HG03095 (cell line): ENCODE results near the gene SBSN.
A peak's percentile ranks its signal among the peaks of the same experiment; 100 is the strongest.

Experiments used
- ATAC-seq: cut with Tn5 transposase; IDR thresholded peaks from one replicate; pipeline ENCODE4 v1.9.1; 2021; ENCODE audit warnings: moderate library complexity; ENCODE audit not compliant: unreplicated experiment

The SBSN gene

GRCh38 chr19:35533822-35534392 lies 5.8 kb upstream of the SBSN start:
- ATAC-seq, result no peak

GRCh38 chr19:35533201-35533821 lies 5.2 kb upstream of the SBSN start, which contains the start of gene GAPDHS:
TSS of gene GAPDHS (plus strand) at chr19:35533456. CDS start at chr19:35533528, 72 bp downstream.
- ATAC-seq, result no peak

DNA sequence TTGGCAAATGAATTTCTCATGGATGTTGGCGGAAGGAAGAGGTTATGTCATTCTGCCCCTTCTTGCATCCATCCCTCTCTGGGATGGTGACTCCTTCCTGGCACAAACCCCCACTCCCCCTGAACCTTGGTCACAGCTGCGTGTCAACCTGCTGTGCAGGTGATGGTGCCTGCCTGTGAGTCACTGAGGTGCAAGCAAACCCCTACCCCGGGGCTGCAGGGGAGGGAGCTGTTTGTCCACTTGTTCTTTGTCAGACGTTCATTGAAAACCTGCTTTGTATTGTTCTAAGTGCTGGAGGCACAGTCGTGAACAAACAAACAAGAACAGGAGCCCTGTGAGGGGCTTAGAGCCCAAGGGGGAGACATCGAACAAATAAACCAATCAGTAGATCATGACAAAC lies 3.2 kb upstream of the SBSN start:
- no peak for ATAC-seq

GRCh38 chr19:35529241-35530218 lies 1.4 kb upstream of the SBSN start:
- no peak for ATAC-seq

DNA sequence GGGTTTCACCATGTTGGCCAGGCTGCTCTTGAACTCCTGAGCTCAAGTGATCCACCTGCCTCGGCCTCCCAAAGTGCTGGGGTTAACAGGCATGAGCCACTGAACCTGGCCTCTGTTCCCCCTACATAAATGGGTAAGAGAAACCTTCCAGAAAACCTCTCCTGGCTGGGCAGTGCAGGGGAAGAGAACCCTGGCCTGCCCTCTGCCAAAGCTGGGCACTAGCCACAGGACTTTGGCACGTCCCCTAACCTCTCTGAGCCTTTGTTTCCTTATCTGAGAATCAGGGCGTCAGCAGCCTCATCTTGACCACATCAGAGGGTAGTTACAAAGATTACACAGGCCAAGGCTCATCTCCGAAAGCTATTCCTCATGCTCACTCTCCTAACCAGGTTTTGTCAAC lies 2.2 kb downstream of the SBSN start:
- ATAC-seq, result no peak

DNA sequence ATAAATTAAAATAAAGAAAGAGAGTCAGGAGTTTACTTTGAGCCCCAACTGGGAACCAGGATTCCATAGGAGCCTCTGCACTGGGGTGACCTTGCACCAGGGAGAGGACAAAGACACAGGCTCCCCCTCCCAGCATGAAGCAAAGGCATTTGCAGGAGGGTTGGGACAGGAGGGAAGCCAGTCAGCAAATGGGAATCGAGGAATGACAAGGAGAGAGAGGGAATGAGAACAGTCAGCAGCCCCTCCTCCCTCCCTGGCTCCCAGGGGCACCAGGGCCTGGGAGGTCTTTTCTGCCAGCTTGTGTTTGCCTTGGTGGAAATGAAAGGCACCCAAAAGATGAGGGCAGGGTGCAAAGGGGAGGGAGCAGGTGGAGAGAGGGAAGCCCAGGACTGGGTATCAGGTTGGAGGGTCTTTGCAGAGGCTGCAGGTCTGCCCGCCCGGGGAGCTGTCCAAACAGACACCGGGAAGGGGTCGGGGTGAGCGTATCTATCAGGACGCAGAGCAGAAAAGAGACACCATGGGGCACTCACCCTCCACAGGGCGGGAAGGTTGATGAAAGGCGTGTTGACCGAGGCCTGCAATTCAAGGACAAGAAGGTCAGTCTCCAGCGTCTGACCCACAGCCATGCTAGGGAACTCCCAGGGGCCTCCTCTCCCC lies 3.8 kb downstream of the SBSN start:
- ATAC-seq, result no peak

- ATAC-seq, result no peak
Observed at GRCh38 chr19:35522745-35523327, 5.3 kb downstream of the SBSN start.

DNA sequence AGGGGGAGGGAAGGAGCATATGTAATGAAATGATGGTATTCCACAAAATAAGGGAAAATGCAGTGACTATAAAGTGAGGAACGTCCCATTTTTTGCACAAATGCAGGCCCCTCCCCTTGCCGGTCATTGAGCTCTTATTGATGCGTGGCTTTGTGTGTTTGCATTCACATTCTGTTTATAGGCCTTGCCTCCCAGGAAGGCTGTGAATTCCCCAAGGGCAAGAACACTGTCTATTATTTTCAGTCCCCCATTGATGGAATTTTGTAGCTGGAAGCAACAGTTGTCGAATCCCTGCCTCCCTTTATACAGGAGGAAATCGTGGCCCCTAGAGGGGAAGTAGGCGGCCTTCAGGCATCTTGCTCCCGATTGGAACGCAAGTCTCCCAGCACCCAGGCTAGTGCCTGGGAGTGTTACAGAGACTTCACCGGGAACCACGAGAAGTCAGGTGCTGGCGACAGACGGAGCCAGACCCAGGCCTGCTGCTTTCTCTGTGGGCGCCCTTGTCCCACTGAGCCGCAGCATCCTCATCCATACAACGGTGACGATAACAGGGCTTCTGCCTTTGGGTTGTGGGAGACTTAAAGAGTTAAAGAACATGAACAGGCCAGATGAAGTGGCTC lies 6.9 kb downstream of the SBSN start:
- no peak for ATAC-seq

- ATAC-seq, result no peak
Observed at GRCh38 chr19:35519291-35519690, 8.8 kb downstream of the SBSN start.

GRCh38 chr19:35518313-35518712 lies 9.8 kb downstream of the SBSN start:
- no peak for ATAC-seq

DNA sequence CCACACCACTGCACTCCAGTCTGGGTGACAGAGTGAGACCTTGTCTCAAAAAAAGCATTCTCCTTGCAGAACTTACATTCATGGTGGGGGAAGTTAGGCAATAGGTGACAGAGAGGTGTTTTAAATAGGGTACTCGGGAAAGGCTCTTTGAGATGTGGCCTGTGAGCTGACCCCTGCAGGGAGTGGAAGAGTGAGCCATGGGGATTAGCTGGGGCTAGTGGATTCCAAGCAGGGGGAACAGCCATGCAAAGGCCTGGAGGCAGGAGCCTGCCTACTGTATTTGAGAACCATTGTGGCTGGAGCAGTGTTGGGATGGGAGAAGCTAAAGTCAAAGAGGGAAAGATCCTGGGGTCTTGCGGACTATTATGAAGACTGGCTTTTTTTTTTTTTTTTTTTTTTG lies 10.8 kb downstream of the SBSN start:
- no peak for ATAC-seq

- no peak for ATAC-seq
Observed at GRCh38 chr19:35516310-35516709, 11.8 kb downstream of the SBSN start.

- no peak for ATAC-seq
Observed at GRCh38 chr19:35514282-35514809, 13.8 kb downstream of the SBSN start.

DNA sequence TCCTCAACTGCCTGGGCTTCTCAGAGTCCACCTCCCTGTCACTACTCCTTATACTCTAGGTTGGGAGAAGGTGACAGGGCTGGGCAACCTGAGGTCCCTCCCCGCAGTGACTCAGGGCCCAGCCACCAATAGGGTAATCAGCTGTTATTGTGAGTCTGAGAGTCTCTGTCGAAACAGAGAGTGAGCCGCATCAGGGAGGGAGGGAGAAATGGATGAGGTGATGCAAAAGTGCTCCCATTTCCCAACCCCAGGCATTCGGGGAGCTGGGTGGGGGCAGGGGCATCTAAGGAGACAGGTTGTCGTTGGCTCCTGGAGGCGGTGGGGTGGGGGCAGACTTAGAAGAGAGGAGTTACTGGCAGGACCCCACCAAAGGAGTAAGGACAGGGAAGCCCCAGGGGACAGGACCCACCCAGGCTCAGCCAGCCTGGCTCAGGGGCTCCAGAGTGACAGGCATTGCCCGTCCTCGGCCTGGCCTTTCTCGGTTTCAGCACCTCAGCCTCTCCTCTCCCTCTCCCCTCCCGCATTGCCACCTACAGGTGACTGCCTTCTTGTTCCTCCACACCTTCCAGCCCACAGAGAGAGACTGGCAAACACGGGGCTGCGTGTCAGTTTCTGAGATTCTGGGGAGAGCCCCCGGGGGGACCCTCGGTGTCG lies 14.4 kb downstream of the SBSN start, which contains the start of gene DMKN:
TSS of gene DMKN (minus strand) at position 22 of the 654 bp plus-strand sequence. CDS start 174 bp downstream, outside the sequence.
- ATAC-seq, result no peak

DNA sequence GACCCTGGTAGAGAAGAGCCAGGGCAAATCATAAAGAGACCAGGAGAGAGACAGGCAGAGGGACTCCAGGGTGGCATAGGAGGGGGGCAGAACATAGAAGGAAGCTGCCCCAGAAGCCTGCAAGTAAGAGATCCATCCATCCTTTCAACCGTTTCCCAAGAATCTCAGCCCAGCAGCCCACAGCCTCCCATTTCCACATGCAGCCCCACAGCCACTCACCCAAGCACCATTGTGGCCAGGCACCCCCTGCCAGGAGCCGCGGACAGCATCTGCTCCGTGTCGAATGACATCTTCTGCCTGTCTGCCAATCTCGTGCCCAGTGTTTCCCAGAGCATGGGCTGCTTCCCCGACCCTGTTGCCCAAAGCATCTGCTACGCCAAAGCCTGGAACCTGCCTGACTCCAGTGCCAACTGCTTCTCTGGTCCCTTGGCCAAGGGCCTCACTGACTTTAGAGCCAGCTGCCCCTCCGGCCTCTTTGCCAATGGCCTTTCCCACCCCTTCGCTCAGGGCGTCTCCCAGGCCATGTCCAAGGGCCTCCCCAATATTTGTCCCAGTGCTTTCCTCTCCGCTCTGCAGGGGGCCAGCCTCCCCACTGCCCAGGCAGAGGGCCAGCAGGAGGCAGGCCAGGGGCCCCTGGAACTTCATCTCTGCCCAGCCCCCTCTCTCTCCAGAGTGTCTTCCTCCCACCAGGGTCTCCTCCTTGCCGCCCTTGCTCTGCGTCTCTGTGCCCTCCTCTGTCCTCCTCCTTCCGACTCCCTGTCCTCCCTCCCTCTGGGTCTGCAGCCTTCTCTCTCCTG lies 15.1 kb downstream of the SBSN start:
- no peak for ATAC-seq

GRCh38 chr19:35511337-35511736 lies 16.8 kb downstream of the SBSN start:
- no peak for ATAC-seq

DNA sequence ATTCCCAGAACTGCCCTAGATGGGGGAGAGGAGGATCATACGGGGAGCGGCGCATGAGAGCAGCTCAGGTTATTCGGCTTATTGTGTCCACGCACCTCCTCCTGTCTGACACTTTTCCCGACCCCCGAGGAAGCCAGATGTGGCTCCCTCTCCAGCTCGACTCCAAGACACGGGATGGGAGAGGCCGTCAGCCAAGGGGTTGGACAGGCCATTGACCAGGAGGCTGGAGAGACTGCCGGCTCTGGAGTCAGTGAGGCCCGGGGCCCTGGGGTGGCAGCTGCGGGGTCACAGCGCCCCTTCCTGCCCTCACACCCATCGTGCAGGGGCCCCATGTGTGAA lies 17.5 kb downstream of the SBSN start:
- no peak for ATAC-seq

GRCh38 chr19:35509861-35510625 lies 18.1 kb downstream of the SBSN start:
- peak; percentile 63 for ATAC-seq
